ENCODE data around the gene ZDHHC4. TPM values are rescaled to one million over a fixed set of nuclear protein-coding genes. Genes with fewer than 3 reads are reported as not detected.

ZDHHC4 gene
- polyA plus RNA-seq, 2 of the 4 experiments (the other 2 are of a cell fraction), result 42.8 to 118 TPM

DNA sequence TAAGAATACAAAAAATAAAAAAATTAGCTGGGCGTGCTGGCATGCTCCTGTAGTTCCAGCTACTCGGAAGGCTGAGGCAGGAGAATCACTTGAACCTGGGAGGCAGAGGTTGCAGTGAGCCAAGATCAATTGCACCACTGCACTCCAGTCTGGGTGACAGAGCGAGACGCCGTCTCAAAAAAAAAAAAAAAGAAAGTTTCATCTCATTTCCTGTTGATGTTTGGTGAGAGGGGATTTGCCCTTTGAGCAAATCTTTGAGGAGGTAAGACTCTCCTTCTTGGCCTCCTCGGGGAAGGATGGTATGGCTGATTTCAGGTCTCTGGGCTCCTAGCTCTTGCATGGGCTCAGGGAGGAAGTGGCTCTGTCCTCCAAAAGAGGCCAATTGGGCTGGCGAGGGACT is 22.4 kb upstream of the ZDHHC4 start:
- ATAC-seq (no peak), DNase-seq (ENCODE audit: low read depth in 1 of 2, low spot score in 1 of 2) (no peak), FAIRE-seq (no peak)
- ChIA-PET POLR2A (interaction anchor here (1.4 kb wide), 1 partner anchor 35 kb away, joined by 8 read pairs; the partner anchor contains the start of gene INTS15), CTCF (interaction anchor here (0.6 to 2.0 kb wide), 6 partner anchors 10 to 358 kb away, joined by 3 to 7 read pairs (median 4); partner anchors contain the start of gene INTS15)
- Histone ChIP-seq H3K4me2 (no peak overlapping the region), H3K4me3 (no peak overlapping the region), H3K4me1 (0 out of 3 replicates have a peak, but pooled peaks cover 3% of the 10 kb centered on the region), H3K9me3 (no peaks in the 10 kb centered on the region), H3K27ac (no peak overlapping the region)
- TF ChIP-seq ZNF302 (CRISPR knock-in tag; IDR thresholded peaks at IDR 0.05) (no peak), FOSB (CRISPR knock-in tag; IDR thresholded peaks at IDR 0.05) (no peak), ZFP36 (IDR thresholded peaks at IDR 0.05; ENCODE audit: borderline replicate concordance, partially characterized antibody) (no peak), TP53 (CRISPR knock-in tag; IDR thresholded peaks at IDR 0.05) (no peak), CBX8 (IDR thresholded peaks at IDR 0.05) (no peak), GATA3 (IDR thresholded peaks at IDR 0.05; ENCODE audit: borderline replicate concordance) (no peak), RARB (CRISPR knock-in tag; IDR thresholded peaks at IDR 0.05) (no peak), HOXB5 (CRISPR knock-in tag; IDR thresholded peaks at IDR 0.05) (no peak), FOXS1 (CRISPR knock-in tag; IDR thresholded peaks at IDR 0.05) (no peak), MAFK (IDR thresholded peaks at IDR 0.05; ENCODE audit: partially characterized antibody) (no peak), CHD4 (IDR thresholded peaks at IDR 0.05; ENCODE audit: borderline replicate concordance) (no peak), CEBPB (IDR thresholded peaks at IDR 0.05) (no peak), HES2 (IDR thresholded peaks at IDR 0.05) (no peak), TFCP2L1 (CRISPR knock-in tag; IDR thresholded peaks at IDR 0.05) (no peak), RFX5 (IDR thresholded peaks at IDR 0.05) (no peak), KDM5A (IDR thresholded peaks at IDR 0.05) (no peak)
- TF ChIP-seq, protein P1, sequence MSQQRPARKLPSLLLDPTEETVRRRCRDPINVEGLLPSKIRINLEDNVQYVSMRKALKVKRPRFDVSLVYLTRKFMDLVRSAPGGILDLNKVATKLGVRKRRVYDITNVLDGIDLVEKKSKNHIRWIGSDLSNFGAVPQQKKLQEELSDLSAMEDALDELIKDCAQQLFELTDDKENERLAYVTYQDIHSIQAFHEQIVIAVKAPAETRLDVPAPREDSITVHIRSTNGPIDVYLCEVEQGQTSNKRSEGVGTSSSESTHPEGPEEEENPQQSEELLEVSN (IDR thresholded peaks at IDR 0.05; ENCODE audit: borderline replicate concordance, low read depth), result no peak
- TF ChIP-seq, protein P2, sequence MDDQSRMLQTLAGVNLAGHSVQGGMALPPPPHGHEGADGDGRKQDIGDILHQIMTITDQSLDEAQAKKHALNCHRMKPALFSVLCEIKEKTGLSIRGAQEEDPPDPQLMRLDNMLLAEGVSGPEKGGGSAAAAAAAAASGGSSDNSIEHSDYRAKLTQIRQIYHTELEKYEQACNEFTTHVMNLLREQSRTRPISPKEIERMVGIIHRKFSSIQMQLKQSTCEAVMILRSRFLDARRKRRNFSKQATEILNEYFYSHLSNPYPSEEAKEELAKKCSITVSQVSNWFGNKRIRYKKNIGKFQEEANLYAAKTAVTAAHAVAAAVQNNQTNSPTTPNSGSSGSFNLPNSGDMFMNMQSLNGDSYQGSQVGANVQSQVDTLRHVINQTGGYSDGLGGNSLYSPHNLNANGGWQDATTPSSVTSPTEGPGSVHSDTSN (IDR thresholded peaks at IDR 0.05), result no peak
- WGBS (ENCODE audit: missing lambda C conversion rate), result 70% methylated on average over 7 of the region's 7 CpGs

DNA sequence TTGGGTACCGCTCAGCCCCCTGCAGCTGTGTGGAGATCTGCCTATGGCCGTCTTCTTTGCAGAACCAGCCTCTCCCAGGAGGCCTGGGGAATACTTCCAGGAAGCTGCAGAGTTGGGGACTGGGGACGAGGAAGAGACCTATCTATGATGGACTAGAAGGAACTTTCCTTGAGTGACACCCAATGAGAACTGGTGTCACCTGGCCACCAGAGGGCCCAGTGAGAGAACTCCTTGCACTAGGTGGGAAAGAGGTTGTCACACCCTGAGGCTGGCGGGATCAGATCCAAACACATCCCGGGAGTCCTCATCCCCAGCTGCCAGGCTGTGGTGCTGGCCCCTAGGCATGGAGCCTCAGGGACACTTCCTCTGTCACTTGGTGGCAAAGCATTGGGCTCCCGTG is 21.1 kb upstream of the ZDHHC4 start:
- POLR2A ChIA-PET, result no interaction called here
- CTCF ChIA-PET, result no interaction called here

GRCh38 chr7:6558837-6559236 is 18.4 kb upstream of the ZDHHC4 start:
- no peak overlapping the region for H3K4me3 ChIP-seq
- no peak overlapping the region for H3K27ac ChIP-seq
- H3K4me2 ChIP-seq, result 0 out of 3 replicates have a peak overlapping the region, but pooled peaks have one; percentile 9
- DNase-seq (ENCODE audit: low read depth in 1 of 2, low spot score in 1 of 2) (peak; percentile 78 to 87), FAIRE-seq (no peak), ATAC-seq (peak; percentile 91 to 93)
- ChIA-PET POLR2A (interaction anchor here (0.6 to 1.0 kb wide), 2 partner anchors 19 to 44 kb away, joined by 3 to 6 read pairs; no protein-coding TSS in a partner anchor), CTCF (interaction anchor here (0.6 to 3.1 kb wide), 23 partner anchors 9 to 703 kb away, joined by 3 to 26 read pairs (median 4); no protein-coding TSS in a partner anchor)
- TF ChIP-seq RAD21 (conservative IDR thresholded peaks at IDR 0.05 in 1 of 2, IDR thresholded peaks at IDR 0.05 in 1 of 2), result peak; percentile 56 to 67
- TF ChIP-seq, protein P3, sequence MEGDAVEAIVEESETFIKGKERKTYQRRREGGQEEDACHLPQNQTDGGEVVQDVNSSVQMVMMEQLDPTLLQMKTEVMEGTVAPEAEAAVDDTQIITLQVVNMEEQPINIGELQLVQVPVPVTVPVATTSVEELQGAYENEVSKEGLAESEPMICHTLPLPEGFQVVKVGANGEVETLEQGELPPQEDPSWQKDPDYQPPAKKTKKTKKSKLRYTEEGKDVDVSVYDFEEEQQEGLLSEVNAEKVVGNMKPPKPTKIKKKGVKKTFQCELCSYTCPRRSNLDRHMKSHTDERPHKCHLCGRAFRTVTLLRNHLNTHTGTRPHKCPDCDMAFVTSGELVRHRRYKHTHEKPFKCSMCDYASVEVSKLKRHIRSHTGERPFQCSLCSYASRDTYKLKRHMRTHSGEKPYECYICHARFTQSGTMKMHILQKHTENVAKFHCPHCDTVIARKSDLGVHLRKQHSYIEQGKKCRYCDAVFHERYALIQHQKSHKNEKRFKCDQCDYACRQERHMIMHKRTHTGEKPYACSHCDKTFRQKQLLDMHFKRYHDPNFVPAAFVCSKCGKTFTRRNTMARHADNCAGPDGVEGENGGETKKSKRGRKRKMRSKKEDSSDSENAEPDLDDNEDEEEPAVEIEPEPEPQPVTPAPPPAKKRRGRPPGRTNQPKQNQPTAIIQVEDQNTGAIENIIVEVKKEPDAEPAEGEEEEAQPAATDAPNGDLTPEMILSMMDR (IDR thresholded peaks at IDR 0.05), result peak; percentile 46; the same call in 2 of the 3 replicates
- TF ChIP-seq ZSCAN20 (CRISPR knock-in tag; IDR thresholded peaks at IDR 0.05), result no peak
- 28% methylated on average over 6 of the region's 6 CpGs for WGBS (ENCODE audit: missing lambda C conversion rate)
- H3K4me1 ChIP-seq, result 0 out of 3 replicates have a peak, but pooled peaks cover 3% of the 10 kb centered on the region
- no peaks in the 10 kb centered on the region for H3K9me3 ChIP-seq

More for the DNA sequence above, 21.1 kb upstream of the ZDHHC4 start:
- no peak overlapping the region for H3K27ac ChIP-seq
- WGBS (ENCODE audit: missing lambda C conversion rate), result 52% methylated on average over 4 of the region's 6 CpGs
- 0 out of 3 replicates have a peak, but pooled peaks cover 3% of the 10 kb centered on the region for H3K4me1 ChIP-seq
- FAIRE-seq, result no peak
- peak in 1 of 2 experiments; percentile 38; a peak in 2 of 6 replicates for ATAC-seq
- H3K9me3 ChIP-seq, result no peaks in the 10 kb centered on the region
- TF ChIP-seq, protein P3 (IDR thresholded peaks at IDR 0.05), result peak; percentile 8; the same call in 1 of the 3 replicates
- no peak for TF ChIP-seq RFX5 (IDR thresholded peaks at IDR 0.05)
- H3K4me3 ChIP-seq, result no peak overlapping the region
- H3K4me2 ChIP-seq, result no peak overlapping the region
- DNase-seq (ENCODE audit: low read depth in 1 of 2, low spot score in 1 of 2), result no peak

All from A549 (cell line).